Stimulated activated CD4-positive, alpha-beta T cell treated with anti-CD3 and anti-CD28 coated beads, Interleukin-2, amount 100 ng/mL, for 4 hours (primary cell): ENCODE results near the gene MYDGF.

ENCODE experiments used
- DNase-seq: peaks from one replicate; pipeline ENCODE4 v3.0.0-alpha.2; 2020; ENCODE audit warnings: low read depth

MYDGF gene

DNA sequence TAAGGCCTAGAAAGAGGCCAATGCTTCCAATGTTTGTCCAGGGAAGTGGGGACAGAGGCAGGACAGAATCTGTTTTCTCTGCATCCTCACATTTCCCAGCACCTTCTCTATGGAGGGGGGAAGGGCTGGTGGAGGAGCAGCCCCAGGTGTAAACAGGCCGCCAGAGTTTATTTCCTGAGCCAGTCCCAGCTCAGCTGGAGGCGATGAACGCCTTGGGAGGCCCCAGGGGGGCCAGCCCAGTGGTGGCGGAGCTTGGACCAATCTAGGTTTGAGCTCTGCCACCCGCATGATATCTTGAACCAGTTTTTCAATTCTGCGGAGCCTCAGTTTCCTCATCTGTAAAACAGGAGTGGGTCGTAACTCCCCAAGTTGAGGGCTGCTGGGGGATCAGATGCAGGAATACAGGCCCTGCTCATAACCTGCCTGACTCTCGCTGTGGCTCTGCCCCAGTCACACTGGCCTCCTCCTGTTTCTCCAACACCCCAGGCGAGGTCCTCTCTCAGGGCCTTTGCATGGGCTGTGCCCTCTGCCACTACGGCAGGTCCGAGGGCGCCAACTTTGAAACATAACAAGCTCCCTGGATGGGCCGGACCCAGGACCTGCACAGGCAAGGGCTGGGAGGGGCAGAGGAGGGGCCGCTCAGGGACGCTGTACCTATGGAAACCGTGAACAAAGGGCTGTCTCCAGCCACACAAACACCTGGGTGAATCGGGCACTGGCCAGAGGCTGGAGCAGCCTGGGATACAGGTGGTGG is 29.7 kb downstream of the MYDGF start:
- no peak for DNase-seq

DNA sequence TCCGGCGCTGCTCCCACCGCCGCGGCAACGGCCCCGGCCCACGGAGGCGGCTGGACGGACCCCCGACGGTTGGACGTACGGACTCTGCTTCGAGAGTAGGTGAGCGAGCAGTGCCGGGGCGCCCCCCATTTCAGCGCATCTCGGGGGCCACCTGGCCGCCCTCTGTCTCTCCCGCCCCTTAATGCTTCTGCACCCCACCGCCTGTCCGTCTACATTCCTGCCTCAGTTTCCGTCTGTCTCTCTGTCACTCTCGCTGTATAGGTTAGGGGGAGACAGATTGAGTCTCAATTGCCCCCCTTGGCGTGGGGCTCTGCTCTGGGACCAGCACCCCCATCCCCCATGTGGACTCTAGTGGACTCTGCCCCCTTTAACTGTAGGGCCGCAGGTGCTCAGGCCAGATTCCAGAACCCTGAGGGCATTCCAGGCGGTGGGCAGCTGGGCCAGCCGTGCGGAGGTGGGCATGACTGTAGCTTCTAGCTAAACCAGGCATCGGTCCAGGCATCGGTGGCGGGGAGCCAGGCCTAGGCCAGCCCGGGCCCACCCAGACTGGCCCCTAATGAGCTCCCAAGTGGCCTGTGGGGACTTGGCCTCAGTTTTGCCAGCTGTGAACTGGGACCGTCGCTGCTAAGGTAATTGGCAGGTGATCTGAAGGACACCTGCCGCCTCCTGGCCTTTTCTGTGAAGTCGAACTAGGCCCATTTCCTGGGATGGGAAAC is 30.5 kb downstream of the MYDGF start:
- no peak for DNase-seq

- peak; percentile 99 for DNase-seq
These were observed 31.2 kb downstream of the MYDGF start, which contains the start of gene TNFAIP8L1 for GRCh38 chr19:4638828-4639530. TNFAIP8L1 (plus strand) TSS chr19:4639516; CDS start chr19:4651870, 12,354 bp downstream.

DNA sequence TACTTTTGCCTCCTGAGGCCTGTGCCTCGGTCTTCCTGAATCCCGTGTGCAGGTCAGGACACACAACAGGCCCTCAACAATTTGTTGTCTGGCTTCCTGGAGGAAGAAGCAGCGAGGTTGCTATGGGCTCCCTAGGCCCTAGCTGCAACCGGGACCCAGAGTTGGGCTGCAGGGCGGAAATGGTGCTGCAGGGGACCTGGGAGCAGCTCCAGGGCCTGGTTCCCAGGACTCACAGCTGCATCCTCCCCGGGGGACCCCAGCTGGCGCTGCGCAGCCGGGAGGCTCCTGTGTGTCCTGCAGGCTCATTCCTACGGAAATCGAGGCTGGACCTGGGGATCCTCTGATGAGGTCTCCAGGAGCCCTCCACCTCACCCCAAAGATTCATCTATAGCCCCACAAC is 31.8 kb downstream of the MYDGF start:
- DNase-seq: no peak

DNA sequence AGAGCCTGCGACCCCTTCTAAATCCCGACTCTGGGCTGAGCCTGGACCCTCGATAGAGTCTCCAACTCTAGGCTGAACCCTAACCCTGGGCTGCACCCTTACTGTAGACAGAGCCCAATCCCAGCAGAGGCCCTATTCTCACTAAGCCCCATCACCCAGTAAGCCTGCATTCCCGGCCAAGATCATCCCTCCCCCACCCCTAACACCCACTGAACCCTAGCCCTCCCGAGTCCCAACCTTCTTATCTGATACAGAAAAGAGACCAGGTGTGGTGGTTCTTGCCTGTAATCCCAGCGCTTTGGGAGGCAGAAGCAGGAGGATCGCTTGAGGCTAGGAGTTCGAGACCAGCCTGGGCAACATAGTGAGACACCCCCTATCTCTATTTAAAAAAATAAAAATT is 33.4 kb downstream of the MYDGF start:
- no peak for DNase-seq

DNA sequence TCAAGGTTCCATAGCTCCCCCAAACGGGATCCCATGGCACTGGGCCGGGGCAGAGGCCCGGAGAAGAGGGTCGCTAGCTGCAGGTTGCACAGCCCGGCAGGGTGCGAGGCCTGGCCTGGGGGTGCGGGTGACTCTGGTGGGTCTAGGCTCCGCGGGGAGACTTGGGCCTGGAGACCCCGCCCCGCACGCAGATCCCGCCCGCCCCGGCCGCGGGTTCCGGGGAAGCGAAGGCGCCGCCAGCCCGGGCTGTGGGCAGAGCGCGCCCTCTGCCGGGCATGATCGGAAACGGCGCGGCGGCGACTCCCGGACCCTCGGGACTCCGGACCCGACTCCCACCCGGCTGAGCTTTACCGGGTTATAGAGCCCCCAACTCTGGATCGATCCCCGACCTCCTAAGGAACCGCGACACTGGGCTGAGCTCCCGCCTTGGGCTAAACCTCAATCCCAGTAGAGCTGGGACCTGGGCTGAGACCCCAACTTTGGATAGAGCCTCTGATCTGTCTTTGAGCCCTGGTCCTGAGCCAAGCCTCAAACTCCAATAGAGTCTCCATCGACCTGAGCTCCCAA is 33.9 kb downstream of the MYDGF start:
- DNase-seq: peak; percentile 60

DNA sequence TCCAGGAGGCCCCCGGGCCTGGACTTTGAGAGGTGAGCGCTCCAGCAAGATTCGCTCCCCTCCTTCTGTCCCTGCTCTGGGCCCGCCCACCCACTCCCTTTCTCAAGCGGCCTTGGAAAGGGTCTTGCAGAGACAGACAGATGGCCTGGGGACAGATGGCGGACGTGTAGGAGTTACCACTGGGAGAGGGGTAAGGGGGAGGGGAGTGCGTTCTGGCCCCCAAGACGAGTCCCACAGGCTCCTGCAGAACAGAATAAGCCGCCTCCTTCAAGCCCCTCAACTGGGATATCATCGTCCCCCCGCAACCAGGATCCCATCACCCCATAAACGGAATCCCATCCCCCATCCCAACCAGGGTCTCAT is 34.4 kb downstream of the MYDGF start:
- DNase-seq: no peak

DNA sequence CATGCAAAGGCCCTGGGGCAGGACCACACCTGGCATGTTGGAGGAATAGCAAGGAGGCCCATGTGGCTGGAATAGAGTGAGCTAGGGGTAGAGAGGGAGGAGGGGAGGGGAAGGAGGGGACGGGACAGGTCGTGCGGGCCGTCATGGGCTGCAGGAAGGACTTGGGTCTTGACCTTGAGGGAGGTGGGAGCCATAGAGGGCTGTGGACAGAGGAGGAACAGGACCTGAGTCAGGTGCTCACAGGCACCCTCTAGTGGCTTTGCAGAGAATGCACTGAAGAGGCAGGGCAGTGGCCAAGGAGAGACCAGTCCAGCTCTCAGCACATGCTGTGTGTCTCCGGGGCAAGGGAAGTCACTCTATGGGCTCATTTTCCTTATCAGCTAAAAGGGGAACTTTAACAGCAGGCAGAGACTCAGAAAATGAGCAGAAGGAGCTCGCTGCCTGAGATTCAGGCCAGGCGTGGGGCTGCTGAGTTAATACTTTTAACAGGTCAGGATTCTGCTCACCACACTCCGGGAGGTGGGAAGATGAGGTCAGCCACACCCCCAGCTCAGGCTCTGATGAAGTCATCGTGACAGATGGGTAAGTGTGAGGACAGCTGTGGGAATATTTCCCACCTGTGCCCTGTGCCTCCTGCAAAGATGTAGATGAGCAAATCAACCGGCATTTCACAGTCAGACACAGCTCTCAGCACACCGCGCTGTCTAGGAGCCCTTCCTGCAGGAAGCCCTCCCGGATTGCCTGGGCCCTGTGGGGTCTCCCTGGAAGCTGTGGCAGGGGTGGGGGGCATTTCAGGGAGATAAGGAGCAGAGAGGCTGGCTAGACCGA is 36.8 kb downstream of the MYDGF start:
- peak; percentile 16 for DNase-seq

DNA sequence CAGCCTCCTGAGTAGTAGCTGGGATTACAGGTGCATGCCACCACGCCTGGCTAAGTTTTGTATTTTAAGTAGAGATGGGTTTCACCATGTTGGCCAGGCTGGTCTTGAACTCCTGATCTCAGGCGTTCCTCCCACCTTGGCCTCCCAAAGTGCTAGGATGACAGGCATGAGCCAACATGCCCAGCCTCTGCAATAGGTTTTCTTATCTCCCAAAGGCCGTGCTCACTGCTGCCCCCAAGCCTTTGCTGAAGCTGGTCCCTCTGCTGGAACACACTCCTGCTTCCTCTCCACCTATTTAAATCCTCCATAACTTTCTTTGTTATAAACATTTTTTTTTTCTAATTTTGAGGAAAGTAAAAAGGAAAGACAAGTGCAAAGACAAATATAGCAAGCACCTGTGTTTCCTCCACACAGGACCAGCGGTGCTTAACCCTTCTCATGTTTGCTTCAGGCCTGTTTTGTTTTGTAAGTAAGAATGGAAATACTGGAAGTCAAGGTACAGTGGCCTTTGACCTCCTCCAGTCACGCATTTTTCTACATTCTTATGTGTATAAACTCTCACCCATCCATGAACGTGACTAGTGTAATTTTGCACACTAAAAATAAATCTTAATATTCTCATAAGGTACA is 45.3 kb downstream of the MYDGF start:
- no peak for DNase-seq

GRCh38 chr19:4624301-4624700 is 45.8 kb downstream of the MYDGF start:
- no peak for DNase-seq

GRCh38 chr19:4622695-4623421 is 47.3 kb downstream of the MYDGF start:
- DNase-seq: no peak

GRCh38 chr19:4620675-4621074 is 49.5 kb downstream of the MYDGF start:
- no peak for DNase-seq

GRCh38 chr19:4619668-4620294 is 50.4 kb downstream of the MYDGF start:
- no peak for DNase-seq

DNA sequence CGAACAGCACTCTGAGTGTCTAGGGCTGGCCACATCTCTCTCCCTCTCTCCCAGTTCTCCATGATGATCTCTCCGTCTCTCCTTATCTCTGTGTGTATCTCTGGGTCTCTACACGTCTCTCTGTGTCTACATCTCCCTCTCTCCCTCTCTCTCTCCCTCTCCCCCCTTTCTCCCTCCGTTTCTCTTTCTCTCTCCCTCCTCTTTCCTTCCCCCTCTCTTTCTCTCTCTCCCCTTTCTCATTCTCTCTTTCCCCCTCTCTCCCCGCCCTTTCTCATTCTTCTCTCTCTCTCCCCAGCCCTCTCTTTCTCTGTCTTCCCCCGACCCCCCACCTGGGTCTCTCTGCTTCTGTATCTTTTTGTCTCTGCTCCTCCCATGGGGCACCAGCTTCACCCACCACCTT is 52.1 kb downstream of the MYDGF start:
- DNase-seq: no peak

GRCh38 chr19:4613254-4613751 is 56.8 kb downstream of the MYDGF start:
- DNase-seq: no peak

DNA sequence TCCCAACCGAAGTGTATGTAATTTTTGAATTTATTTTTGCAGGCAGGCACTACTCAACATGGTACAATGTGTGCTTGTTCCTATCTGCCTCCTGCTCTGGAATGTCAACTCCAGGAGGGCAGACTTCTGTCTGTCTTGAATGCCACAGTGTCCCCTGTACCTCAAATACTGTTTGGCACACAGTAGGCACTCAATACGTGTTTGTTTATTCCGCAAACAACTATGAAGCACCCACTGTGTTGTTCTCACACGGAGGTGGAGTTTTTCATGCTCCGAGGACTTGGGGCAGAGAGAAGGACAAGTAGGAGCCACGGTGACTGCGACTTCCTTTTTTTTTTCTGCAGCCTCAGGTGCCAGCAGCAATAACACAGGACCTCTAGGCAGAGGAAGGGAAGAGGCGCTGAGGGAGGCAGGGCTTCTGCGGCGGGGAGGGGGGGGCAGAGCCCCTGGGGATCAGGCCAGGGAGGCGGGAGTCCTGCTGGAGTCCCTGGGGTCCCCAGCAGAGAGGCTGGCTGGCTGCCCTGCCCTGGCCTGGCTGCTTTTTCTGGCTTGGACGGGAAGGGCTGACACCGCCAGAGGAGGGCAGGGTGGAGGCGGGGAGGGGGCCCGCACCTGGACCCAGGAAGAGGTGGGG is 60.1 kb downstream of the MYDGF start:
- no peak for DNase-seq
